Progenitor cell of endocrine pancreas (in vitro differentiated cells): Measurements from ENCODE around the gene ITGA2. TPM values are rescaled to one million over a fixed set of nuclear protein-coding genes. Genes with fewer than 3 reads are reported as not detected.

ENCODE experiments used
- DNase-seq: peaks from one replicate; pipeline ENCODE4 v3.0.0; 2021; ENCODE audit warnings: low spot score; ENCODE audit not compliant: unreplicated experiment
- H3K27ac Mint-ChIP-seq: 2 replicates; pipeline ENCODE4 v1.8.0; 2021; ENCODE audit warnings: mild to moderate bottlenecking, moderate library complexity, mixed read lengths
- H3K27me3 Mint-ChIP-seq: 2 replicates; pipeline ENCODE4 v1.8.0; 2021; ENCODE audit warnings: mixed read lengths
- H3K36me3 Mint-ChIP-seq: 2 replicates; pipeline ENCODE4 v1.8.0; 2022; ENCODE audit warnings: mixed read lengths; ENCODE audit not compliant: insufficient read depth
- H3K4me1 Mint-ChIP-seq: 2 replicates; pipeline ENCODE4 v1.8.0; 2021; ENCODE audit warnings: low read depth, mixed read lengths
- H3K4me3 Mint-ChIP-seq: 2 replicates; pipeline ENCODE4 v1.8.0; 2021; ENCODE audit warnings: low read depth, mild to moderate bottlenecking, moderate library complexity, mixed read lengths
- H3K9me3 Mint-ChIP-seq: 2 replicates; pipeline ENCODE4 v1.8.0; 2021; ENCODE audit warnings: low read depth, mixed read lengths
- CTCF ChIP-seq: fragments of 200-600 bp; sonication (generic); IDR thresholded peaks from one replicate; pipeline ENCODE4 v1.5.0; 2021; ENCODE audit warnings: antibody characterized with exemption, mild to moderate bottlenecking; ENCODE audit not compliant: unreplicated experiment
- total RNA-seq: library from RNA; stranded (reverse); gene quantifications from 2 replicates; pipeline ENCODE4 v1.2.1, GENCODE V29; 2021

The ITGA2 gene
- total RNA-seq, 1 donor from 2014 or later, result 5.1 TPM

- no peaks in the 10 kb centered on the region for H3K36me3 Mint-ChIP-seq
- H3K4me1 Mint-ChIP-seq, result peaks cover 26% of the 10 kb centered on the region
- peak; percentile 54 for TF ChIP-seq CTCF
- no peak overlapping the region for H3K4me3 Mint-ChIP-seq
- no peak overlapping the region for H3K27ac Mint-ChIP-seq
- H3K27me3 Mint-ChIP-seq, result no peaks in the 10 kb centered on the region
- DNase-seq, result no peak
- no peaks in the 10 kb centered on the region for H3K9me3 Mint-ChIP-seq
Measured at GRCh38 chr5:53114988-53115387, 125.8 kb downstream of the ITGA2 start.

DNA sequence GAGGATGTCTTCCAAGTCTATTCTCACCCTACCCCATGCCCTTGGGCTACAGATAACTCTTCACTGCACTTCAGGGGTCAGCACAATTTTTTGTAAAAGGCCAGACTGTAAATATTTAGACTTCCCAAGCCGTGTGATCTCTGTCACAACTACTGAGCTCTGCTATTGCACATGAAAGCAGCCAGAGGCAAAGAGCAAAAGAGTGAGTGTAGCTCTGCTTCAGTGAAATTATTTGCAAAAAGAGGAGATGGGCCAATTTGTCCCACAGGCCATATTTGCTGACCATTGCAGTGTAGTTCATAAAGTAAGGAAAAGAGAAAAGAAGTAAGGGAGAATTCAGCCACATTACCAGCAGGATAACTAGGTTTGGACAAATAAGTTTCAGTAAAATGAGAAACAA lies 127.4 kb downstream of the ITGA2 start:
- Mint-ChIP-seq H3K27ac (no peak overlapping the region), H3K4me3 (no peak overlapping the region), H3K9me3 (no peaks in the 10 kb centered on the region), H3K4me1 (peaks cover 23% of the 10 kb centered on the region), H3K27me3 (no peaks in the 10 kb centered on the region), H3K36me3 (no peaks in the 10 kb centered on the region)
- no peak for TF ChIP-seq CTCF
- no peak for DNase-seq

DNA sequence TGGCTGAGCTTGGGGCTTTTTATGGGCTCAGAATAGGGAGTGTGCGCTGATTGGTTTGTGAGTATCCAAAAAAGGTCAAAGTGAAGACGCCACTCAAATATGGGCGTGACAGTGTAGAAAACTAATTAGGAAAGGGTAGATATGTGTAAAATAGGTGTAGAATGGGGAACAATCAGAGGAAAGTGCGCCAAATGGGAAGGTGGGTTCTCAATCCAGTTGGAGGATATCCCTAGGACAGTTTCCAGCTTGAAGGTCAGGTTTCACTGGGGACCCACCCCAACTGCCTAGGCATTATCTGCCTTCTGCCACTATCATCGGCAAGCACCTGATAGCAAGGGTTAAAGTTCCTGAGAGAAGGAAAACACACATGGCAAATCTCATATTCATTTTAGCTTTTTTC lies 129.7 kb downstream of the ITGA2 start:
- no peak for TF ChIP-seq CTCF
- H3K27ac Mint-ChIP-seq, result no peak overlapping the region
- DNase-seq, result no peak
- no peaks in the 10 kb centered on the region for H3K27me3 Mint-ChIP-seq
- no peak overlapping the region for H3K4me3 Mint-ChIP-seq
- no peaks in the 10 kb centered on the region for H3K9me3 Mint-ChIP-seq
- H3K36me3 Mint-ChIP-seq, result no peaks in the 10 kb centered on the region
- H3K4me1 Mint-ChIP-seq, result peaks cover 23% of the 10 kb centered on the region

GRCh38 chr5:53120165-53120564 lies 131.0 kb downstream of the ITGA2 start:
- Mint-ChIP-seq H3K9me3 (no peaks in the 10 kb centered on the region), H3K27me3 (no peaks in the 10 kb centered on the region), H3K27ac (no peak overlapping the region), H3K4me3 (no peak overlapping the region), H3K36me3 (no peaks in the 10 kb centered on the region), H3K4me1 (peaks cover 23% of the 10 kb centered on the region)
- no peak for TF ChIP-seq CTCF
- no peak for DNase-seq

GRCh38 chr5:53123702-53124101 lies 134.6 kb downstream of the ITGA2 start:
- no peaks in the 10 kb centered on the region for H3K27me3 Mint-ChIP-seq
- H3K9me3 Mint-ChIP-seq, result no peaks in the 10 kb centered on the region
- DNase-seq, result no peak
- H3K27ac Mint-ChIP-seq, result no peak overlapping the region
- peaks cover 9% of the 10 kb centered on the region for H3K4me1 Mint-ChIP-seq
- H3K36me3 Mint-ChIP-seq, result no peaks in the 10 kb centered on the region
- no peak overlapping the region for H3K4me3 Mint-ChIP-seq
- peak; percentile 26 for TF ChIP-seq CTCF

- no peaks in the 10 kb centered on the region for H3K27me3 Mint-ChIP-seq
- H3K9me3 Mint-ChIP-seq, result no peaks in the 10 kb centered on the region
- no peak overlapping the region for H3K27ac Mint-ChIP-seq
- DNase-seq, result no peak
- TF ChIP-seq CTCF, result no peak
- H3K4me1 Mint-ChIP-seq, result no peaks in the 10 kb centered on the region
- H3K4me3 Mint-ChIP-seq, result no peak overlapping the region
- H3K36me3 Mint-ChIP-seq, result no peaks in the 10 kb centered on the region
Measured at GRCh38 chr5:53126521-53126920, 137.4 kb downstream of the ITGA2 start.
